Measurements from ENCODE around the gene LRRC4B.
A peak's percentile ranks its signal among the peaks of the same experiment; 100 is the strongest.

The LRRC4B gene

GRCh38 chr19:50482271-50482855 lies 85.9 kb downstream of the LRRC4B start:
- no peak overlapping the region for H3K4me3 ChIP-seq (ENCODE audit: control insufficient read depth, low read depth, low read length)
- no peak for DNase-seq (ENCODE audit: low read depth)
- TF ChIP-seq, protein P1, sequence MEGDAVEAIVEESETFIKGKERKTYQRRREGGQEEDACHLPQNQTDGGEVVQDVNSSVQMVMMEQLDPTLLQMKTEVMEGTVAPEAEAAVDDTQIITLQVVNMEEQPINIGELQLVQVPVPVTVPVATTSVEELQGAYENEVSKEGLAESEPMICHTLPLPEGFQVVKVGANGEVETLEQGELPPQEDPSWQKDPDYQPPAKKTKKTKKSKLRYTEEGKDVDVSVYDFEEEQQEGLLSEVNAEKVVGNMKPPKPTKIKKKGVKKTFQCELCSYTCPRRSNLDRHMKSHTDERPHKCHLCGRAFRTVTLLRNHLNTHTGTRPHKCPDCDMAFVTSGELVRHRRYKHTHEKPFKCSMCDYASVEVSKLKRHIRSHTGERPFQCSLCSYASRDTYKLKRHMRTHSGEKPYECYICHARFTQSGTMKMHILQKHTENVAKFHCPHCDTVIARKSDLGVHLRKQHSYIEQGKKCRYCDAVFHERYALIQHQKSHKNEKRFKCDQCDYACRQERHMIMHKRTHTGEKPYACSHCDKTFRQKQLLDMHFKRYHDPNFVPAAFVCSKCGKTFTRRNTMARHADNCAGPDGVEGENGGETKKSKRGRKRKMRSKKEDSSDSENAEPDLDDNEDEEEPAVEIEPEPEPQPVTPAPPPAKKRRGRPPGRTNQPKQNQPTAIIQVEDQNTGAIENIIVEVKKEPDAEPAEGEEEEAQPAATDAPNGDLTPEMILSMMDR (conservative IDR thresholded peaks at IDR 0.05; ENCODE audit: control insufficient read depth, insufficient read depth, low read depth, low read length): no peak

GRCh38 chr19:50481351-50482149 lies 86.7 kb downstream of the LRRC4B start:
- no peak for DNase-seq (ENCODE audit: low read depth)
- no peak overlapping the region for H3K4me3 ChIP-seq (ENCODE audit: control insufficient read depth, low read depth, low read length)
- TF ChIP-seq, protein P1 (conservative IDR thresholded peaks at IDR 0.05; ENCODE audit: control insufficient read depth, insufficient read depth, low read depth, low read length): no peak

- TF ChIP-seq, protein P1 (conservative IDR thresholded peaks at IDR 0.05; ENCODE audit: control insufficient read depth, insufficient read depth, low read depth, low read length): no peak
- DNase-seq (ENCODE audit: low read depth): no peak
- no peak overlapping the region for H3K4me3 ChIP-seq (ENCODE audit: control insufficient read depth, low read depth, low read length)
Measured at GRCh38 chr19:50480281-50481111, 87.7 kb downstream of the LRRC4B start.

DNA sequence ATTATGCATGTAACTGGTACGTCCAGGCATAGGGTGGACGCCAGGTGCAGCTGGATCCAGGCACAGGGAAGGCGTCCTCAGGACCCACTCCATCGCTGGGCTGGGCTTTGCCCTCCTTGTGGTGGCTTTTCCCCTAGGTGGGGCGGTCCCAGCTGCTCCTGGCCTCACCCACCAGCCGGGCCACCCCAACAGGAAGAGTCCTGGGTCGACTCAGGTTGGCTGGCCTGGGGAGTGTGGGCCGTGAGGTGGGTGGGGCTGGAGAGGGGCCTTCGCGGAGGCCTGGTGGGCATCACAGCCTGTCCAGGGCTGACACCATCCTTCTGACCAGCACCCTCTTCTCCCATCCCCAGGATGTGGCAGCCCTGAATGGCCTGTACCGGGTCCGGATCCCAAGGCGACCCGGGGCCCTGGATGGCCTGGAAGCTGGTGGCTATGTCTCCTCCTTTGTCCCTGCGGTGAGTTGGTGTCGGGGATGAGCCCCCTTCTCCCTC lies 88.4 kb downstream of the LRRC4B start:
- no peak for DNase-seq (ENCODE audit: low read depth)
- TF ChIP-seq, protein P1 (conservative IDR thresholded peaks at IDR 0.05; ENCODE audit: control insufficient read depth, insufficient read depth, low read depth, low read length): no peak
- H3K4me3 ChIP-seq (ENCODE audit: control insufficient read depth, low read depth, low read length): no peak overlapping the region

DNA sequence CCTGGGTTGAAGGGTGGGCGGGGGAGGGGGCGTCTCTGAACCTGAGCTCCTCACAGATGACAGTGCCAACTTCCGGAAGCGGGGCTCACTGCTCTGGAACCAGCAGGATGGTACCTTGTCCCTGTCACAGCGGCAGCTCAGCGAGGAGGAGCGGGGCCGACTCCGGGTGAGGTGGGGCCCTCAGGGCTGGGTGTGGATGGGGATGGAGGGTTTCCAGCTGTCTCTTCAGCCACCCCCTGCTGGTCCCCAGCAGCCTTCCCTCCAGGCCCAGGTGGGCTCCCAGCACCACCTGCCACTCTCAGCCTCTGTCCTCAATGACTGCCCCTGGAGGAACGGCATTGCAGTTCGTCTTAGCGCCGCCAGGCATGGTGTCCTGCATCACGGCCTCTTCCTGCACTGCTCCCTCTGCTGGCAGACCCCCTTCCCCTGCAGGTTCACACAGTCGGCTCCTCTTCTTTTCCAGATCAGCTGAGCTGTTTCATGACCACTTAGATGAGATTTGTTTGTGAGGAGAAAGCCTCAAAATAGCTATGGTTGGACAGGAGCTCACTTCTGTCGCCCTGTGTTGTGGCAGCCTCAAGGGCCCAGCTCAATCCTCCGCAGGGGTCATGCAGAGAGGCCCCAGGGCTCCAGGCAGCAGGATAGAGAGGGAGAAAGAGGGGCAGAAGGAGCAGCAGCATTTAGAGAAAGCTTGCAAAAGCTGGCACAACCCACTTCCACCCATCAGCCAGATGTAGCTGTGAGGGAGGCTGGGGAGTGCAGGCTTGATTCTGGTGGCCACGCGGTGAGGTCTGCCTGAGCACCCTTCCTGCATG lies 89.1 kb downstream of the LRRC4B start:
- DNase-seq (ENCODE audit: low read depth): peak; percentile 54
- TF ChIP-seq, protein P1 (conservative IDR thresholded peaks at IDR 0.05; ENCODE audit: control insufficient read depth, insufficient read depth, low read depth, low read length): peak; percentile 74
- no peak overlapping the region for H3K4me3 ChIP-seq (ENCODE audit: control insufficient read depth, low read depth, low read length)
